Cardiac fibroblast (primary cell): Measurements from ENCODE around the gene KATNA1.

Source experiments
- DNase-seq, 2 donors: peaks; one replicate each; pipeline versions ENCODE4 v3.0.0 to v3.0.0-alpha.2; 2010; ENCODE audit warnings: low read depth in 2 of 2
- H3K4me3 ChIP-seq, 2 donors: replicated peaks in 1 of 2; 1 replicate in 1 of 2; 2 replicates in 1 of 2; pipeline ENCODE4 v1.5.1; 2011; ENCODE audit warnings: low read depth in 2 of 2, low read length in 2 of 2, mild to moderate bottlenecking in 2 of 2, moderate library complexity in 1 of 2
- TF ChIP-seq, protein P1 (sequence below): IDR thresholded peaks from one replicate; pipeline ENCODE4 v1.5.1; 2011; ENCODE audit warnings: low read depth, mild to moderate bottlenecking, low read length, inconsistent platforms

KATNA1 gene

GRCh38 chr6:149563928-149564325, 84.6 kb downstream of the KATNA1 start:
- no peak for DNase-seq
- TF ChIP-seq, protein P1, sequence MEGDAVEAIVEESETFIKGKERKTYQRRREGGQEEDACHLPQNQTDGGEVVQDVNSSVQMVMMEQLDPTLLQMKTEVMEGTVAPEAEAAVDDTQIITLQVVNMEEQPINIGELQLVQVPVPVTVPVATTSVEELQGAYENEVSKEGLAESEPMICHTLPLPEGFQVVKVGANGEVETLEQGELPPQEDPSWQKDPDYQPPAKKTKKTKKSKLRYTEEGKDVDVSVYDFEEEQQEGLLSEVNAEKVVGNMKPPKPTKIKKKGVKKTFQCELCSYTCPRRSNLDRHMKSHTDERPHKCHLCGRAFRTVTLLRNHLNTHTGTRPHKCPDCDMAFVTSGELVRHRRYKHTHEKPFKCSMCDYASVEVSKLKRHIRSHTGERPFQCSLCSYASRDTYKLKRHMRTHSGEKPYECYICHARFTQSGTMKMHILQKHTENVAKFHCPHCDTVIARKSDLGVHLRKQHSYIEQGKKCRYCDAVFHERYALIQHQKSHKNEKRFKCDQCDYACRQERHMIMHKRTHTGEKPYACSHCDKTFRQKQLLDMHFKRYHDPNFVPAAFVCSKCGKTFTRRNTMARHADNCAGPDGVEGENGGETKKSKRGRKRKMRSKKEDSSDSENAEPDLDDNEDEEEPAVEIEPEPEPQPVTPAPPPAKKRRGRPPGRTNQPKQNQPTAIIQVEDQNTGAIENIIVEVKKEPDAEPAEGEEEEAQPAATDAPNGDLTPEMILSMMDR: no peak

DNA sequence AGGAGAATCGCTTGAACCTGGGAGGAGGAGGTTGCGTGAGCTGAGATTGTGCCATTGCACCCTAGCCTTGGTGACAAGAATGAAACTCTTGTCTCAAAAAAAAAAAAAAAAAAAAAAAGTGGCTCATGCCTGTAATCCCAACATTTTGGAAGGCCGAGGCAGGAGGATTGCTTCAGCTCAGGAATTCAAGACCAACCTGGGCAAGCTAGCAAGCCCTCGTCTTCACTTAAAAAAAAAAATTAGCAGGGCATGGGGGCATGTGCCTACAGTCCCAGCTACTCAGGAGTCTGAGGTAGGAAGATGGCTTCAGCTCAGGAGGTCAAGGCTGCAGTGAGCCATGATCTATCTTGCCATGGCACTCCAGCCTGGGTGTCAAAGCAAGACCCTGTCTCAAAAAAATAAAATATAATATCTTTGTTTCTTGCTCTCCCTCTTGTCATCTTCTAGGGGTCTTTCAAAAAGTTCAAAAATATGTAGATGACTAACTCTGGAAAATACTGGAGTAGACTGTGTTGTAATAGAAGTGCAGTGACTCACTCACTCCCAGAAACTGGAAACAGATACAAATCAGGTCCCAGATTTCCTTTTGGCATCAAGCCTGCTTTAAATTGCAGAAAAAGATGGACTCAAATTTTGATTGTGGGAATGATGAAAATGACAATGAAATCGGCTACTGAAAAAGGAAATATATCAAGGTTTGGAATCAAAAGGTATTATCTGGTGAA, 85.1 kb downstream of the KATNA1 start:
- TF ChIP-seq, protein P1: no peak

More at GRCh38 chr6:149563928-149564325, 84.6 kb downstream of the KATNA1 start:
- H3K4me3 ChIP-seq: no peak overlapping the region

DNA sequence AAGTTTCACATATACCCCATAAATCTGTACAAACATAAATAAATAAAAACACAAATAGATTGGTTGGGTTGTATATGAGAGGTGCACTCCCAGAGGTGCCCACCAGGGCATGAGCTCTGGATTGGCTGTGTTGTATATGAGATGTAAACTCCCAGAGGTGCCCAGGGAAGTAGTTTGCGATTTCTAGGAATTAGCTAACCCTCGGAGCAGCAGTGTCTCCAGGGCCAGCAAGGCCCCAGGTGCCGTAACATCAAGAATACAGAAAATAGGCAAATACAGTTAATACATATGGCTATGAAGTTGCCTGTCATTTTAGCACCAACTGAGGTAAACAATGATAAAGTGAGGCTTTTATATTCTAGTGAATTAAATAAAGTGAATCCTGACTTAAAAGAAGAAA, 87.8 kb downstream of the KATNA1 start:
- TF ChIP-seq, protein P1: peak; percentile 61
- DNase-seq: peak in 1 of 2 donors; percentile 24
- no peak overlapping the region for H3K4me3 ChIP-seq

More for the DNA sequence above, 85.1 kb downstream of the KATNA1 start:
- no peak overlapping the region for H3K4me3 ChIP-seq
- DNase-seq: peak; percentile 69 to 71

GRCh38 chr6:149559389-149559788, 89.1 kb downstream of the KATNA1 start:
- TF ChIP-seq, protein P1: no peak
- H3K4me3 ChIP-seq: no peak overlapping the region
- no peak for DNase-seq

- no peak for DNase-seq
- TF ChIP-seq, protein P1: no peak
- H3K4me3 ChIP-seq: no peak overlapping the region
Measured at GRCh38 chr6:149558029-149558428, 90.5 kb downstream of the KATNA1 start.

DNA sequence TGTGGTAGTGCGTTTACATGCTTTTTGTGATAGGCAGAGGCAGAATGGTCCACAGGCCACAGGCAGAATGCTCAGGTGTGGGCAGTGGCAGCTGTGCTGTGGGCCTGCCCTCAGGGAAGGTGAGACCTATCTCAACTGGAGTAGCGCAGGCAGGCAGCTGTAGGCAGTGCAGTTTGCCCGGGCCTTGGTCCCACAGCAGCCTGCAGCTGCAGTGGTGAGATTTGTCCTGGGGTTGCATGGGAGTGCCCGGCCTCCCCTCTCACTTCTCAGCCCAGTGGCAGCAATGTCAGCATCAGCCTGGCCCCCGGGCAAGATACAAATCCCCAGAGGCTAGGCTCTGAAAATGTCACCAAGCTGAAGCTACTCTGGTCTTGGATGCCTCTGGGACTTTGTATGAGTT, 96.6 kb downstream of the KATNA1 start:
- TF ChIP-seq, protein P1: no peak
- DNase-seq: no peak
- H3K4me3 ChIP-seq: no peak overlapping the region
